Bladder microvascular endothelial cell (primary cell): Measurements from ENCODE around the gene REXO4. TPM values are rescaled to one million over a fixed set of nuclear protein-coding genes. Genes with fewer than 3 reads are reported as not detected.

Experiments used
- total RNA-seq: library from RNA; depleted of rRNA; stranded (reverse); fragments of >200 nt; gene quantifications from 2 replicates; pipeline ENCODE4 v1.2.3, GENCODE V29; 2014

REXO4 gene, protein sequence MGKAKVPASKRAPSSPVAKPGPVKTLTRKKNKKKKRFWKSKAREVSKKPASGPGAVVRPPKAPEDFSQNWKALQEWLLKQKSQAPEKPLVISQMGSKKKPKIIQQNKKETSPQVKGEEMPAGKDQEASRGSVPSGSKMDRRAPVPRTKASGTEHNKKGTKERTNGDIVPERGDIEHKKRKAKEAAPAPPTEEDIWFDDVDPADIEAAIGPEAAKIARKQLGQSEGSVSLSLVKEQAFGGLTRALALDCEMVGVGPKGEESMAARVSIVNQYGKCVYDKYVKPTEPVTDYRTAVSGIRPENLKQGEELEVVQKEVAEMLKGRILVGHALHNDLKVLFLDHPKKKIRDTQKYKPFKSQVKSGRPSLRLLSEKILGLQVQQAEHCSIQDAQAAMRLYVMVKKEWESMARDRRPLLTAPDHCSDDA
- 14.6 and 23.6 TPM in 2 replicates for total RNA-seq

GRCh38 chr9:133417541-133418461 is at the start of gene REXO4:
Gene REXO4, minus strand, starts transcription at chr9:133418010. Its CDS starts 166 bp downstream, at chr9:133417844.

GRCh38 chr9:133459476-133460404 is 41.9 kb upstream of the REXO4 start, which contains the start of gene CACFD1:
Gene CACFD1, plus strand, starts transcription at chr9:133459978. Its CDS starts 89 bp downstream, at chr9:133460067.

GRCh38 chr9:133421615-133422542 is 4.1 kb upstream of the REXO4 start, which contains the start of gene ADAMTS13:
Gene ADAMTS13, plus strand, starts transcription at chr9:133422367. Its CDS starts 77 bp downstream, at chr9:133422444.

GRCh38 chr9:133375724-133376654 is 41.8 kb downstream of the REXO4 start, which contains the start of the genes STKLD1 and SURF4:
Gene STKLD1, plus strand, starts transcription at chr9:133376366. Its CDS starts 108 bp downstream, at chr9:133376474.
Gene SURF4, minus strand, starts transcription at chr9:133376060. Its CDS starts 91 bp downstream, at chr9:133375969.

GRCh38 chr9:133356391-133357091 is 61.3 kb downstream of the REXO4 start, which contains the start of the genes SURF1 and SURF2:
Gene SURF1, minus strand, starts transcription at chr9:133356487. Its CDS starts 34 bp downstream, at chr9:133356453.
Gene SURF2, plus strand, starts transcription at chr9:133356550. Its CDS starts 43 bp downstream, at chr9:133356593.

Other genes starting within 250 kb of the REXO4 start
- gene OBP2B, start 208.8 kb downstream of the REXO4 start, total RNA-seq: not detected in 2 replicates
- gene ABO, start 142.8 kb downstream of the REXO4 start, total RNA-seq: 0.16 TPM in 1 of 2 replicates, not detected in the other
- gene SURF6, start 81.8 kb downstream of the REXO4 start, total RNA-seq: 5.7 and 18.4 TPM in 2 replicates
- gene MED22, start 69.9 kb downstream of the REXO4 start, total RNA-seq: 9.4 and 39.6 TPM in 2 replicates
- 1,653 and 2,260 TPM in 2 replicates for gene RPL7A, start 69.8 kb downstream of the REXO4 start, total RNA-seq
- gene SURF1, start 61.5 kb downstream of the REXO4 start, total RNA-seq: 14.9 and 17.1 TPM in 2 replicates
- 10.4 and 12.6 TPM in 2 replicates for gene SURF2, start 61.5 kb downstream of the REXO4 start, total RNA-seq
- 233 and 341 TPM in 2 replicates for gene SURF4, start 42.0 kb downstream of the REXO4 start, total RNA-seq
- 0.25 and 0.49 TPM in 2 replicates for gene STKLD1, start 41.6 kb downstream of the REXO4 start, total RNA-seq
- gene ADAMTS13, start 4.4 kb upstream of the REXO4 start, total RNA-seq: 0.49 and 3.0 TPM in 2 replicates
- 4.7 and 30.5 TPM in 2 replicates for gene CACFD1, start 42.0 kb upstream of the REXO4 start, total RNA-seq
- 30.0 and 40.0 TPM in 2 replicates for gene SLC2A6, start 61.1 kb upstream of the REXO4 start, total RNA-seq
- gene MYMK, start 106.9 kb upstream of the REXO4 start, total RNA-seq: not detected in 2 replicates
- under 0.01 TPM in 2 replicates for gene ADAMTSL2, start 116.7 kb upstream of the REXO4 start, total RNA-seq
- not detected in 2 replicates for gene FAM163B, start 191.4 kb upstream of the REXO4 start, total RNA-seq
- gene DBH, start 218.4 kb upstream of the REXO4 start, total RNA-seq: not detected in 2 replicates